Stomach (tissue), 9 donors: Measurements from ENCODE around the gene C1QTNF8. TPM values are rescaled to one million over a fixed set of nuclear protein-coding genes. Genes with fewer than 3 reads are reported as not detected.

Source experiments
- DNase-seq, 2 donors: peaks; one replicate each; pipeline versions ENCODE4 v3.0.0 to v3.0.0-alpha.2; 2013 to 2019
- H3K27ac ChIP-seq, 5 donors: fragments of 200-600 bp in 4 of 5; sonication (generic) in 4 of 5; one replicate each; pipeline ENCODE4 v1.5.1; 2013 to 2019; ENCODE audit warnings: mild to moderate bottlenecking in 1 of 5, moderate library complexity in 1 of 5
- H3K27me3 ChIP-seq, 3 donors: fragments of 200-600 bp; sonication (generic); one replicate each; pipeline ENCODE4 v1.5.1; 2017 to 2019; ENCODE audit warnings: mixed run types in 1 of 3
- H3K36me3 ChIP-seq, 4 donors: fragments of 200-600 bp; sonication (generic); 1 replicate in 3 of 4; 2 replicates in 1 of 4; pipeline ENCODE4 v1.5.1; 2016 to 2019
- H3K4me1 ChIP-seq, 4 donors: fragments of 200-600 bp; sonication (generic); one replicate each; pipeline ENCODE4 v1.5.1; 2016 to 2019
- H3K4me3 ChIP-seq, 4 donors: fragments of 200-600 bp; sonication (generic) in 3 of 4; one replicate each; pipeline ENCODE4 v1.5.1; 2016 to 2019; ENCODE audit warnings: mild to moderate bottlenecking in 1 of 4
- H3K9me3 ChIP-seq, 4 donors: fragments of 200-600 bp; sonication (generic); one replicate each; pipeline ENCODE4 v1.5.1; 2016 to 2019
- EP300 ChIP-seq: sonication (generic); formaldehyde crosslinking; IDR thresholded peaks from one replicate; pipeline ENCODE4 v1.6.1; 2017; ENCODE audit warnings: antibody characterized with exemption
- POLR2A ChIP-seq, 4 donors: fragments of 450-650 bp; IDR thresholded peaks; one replicate each; pipeline ENCODE4 v1.6.1; 2016; ENCODE audit warnings: antibody characterized with exemption in 4 of 4, control low read depth in 2 of 4, mild to moderate bottlenecking in 1 of 4, moderate library complexity in 1 of 4
- POLR2AphosphoS5 ChIP-seq, 3 donors: sonication (generic); formaldehyde crosslinking; IDR thresholded peaks; one replicate each; pipeline ENCODE4 v1.6.1; 2016; ENCODE audit warnings: antibody characterized with exemption in 3 of 3
- WGBS, 5 donors: extraction: QIAGEN DNeasy Blood & Tissue Kit in 3 of 5; methylation state at CpG; one replicate each; pipeline versions ENCODE4 v1.1.5 to v1.1.7; 2013 to 2018; 5-methylcytosine and 5-hydroxymethylcytosine counted together
- intact Hi-C: fragments of 100-400 bp; cut with DNase I; formaldehyde crosslinking; loops from one replicate; pipeline ENCODE4 v1.15.1; 2023; ENCODE audit warnings: low total_unique reads
- polyA plus RNA-seq, 3 donors: library from polyadenylated mRNA; stranded (reverse); fragments of 200-250 nt; gene quantifications; one replicate each; pipeline ENCODE4 v1.2.3, GENCODE V29; 2013
- total RNA-seq, 5 donors: library from RNA; depleted of rRNA; stranded (reverse); fragments of >200 nt; gene quantifications; one replicate each; pipeline versions ENCODE4 v1.1.0 to v1.2.3, GENCODE V29; 2014 to 2016
- TF ChIP-seq, protein P1 (sequence below), 7 experiments: fragments of 450-650 bp in 4 of 7; fragments of 200-600 bp in 3 of 7; sonication (generic) in 3 of 7; IDR thresholded peaks; one replicate each; pipeline ENCODE4 v1.5.1; 2016 to 2019; ENCODE audit warnings: antibody characterized with exemption in 7 of 7, control low read depth in 2 of 7, mild to moderate bottlenecking in 1 of 7
- donor health status: healthy with polysubstance abuse.
- donor health status: Bipolar disorder and iron deficiency.
- donor health status: healthy.

The C1QTNF8 gene
- total and polyA plus RNA-seq, 8 donors, result not detected

DNA sequence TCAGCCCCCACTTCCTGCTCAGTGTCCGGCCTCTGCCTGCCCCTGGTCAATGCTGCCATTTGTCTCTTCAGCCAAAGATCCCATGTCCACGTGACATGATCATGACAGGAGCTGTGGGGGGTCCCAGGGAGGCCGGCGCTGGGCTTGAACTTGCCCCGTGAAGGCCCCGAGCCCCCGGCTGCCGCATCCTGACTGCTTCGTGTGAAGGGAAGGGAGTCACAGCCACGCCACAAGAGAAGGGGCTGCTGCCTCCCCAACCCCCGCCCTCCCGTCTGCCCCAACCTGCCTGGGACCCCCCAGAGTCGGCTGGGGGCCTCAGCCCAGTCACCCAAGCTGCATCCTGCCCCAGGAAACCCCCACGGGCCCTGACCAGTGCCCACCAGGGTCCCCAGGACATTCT lies 37.8 kb downstream of the C1QTNF8 start:
- Histone ChIP-seq H3K4me3 (no peak overlapping the region), H3K27me3 (peaks cover 6 to 94% (median 55%) of the 10 kb centered on the region in 3 donors), H3K4me1 (peaks cover 0 to 11% (median 6%) of the 10 kb centered on the region in 4 donors), H3K36me3 (no peaks in the 10 kb centered on the region), H3K27ac (no peak overlapping the region), H3K9me3 (peaks cover 0 to 24% (median 16%) of the 10 kb centered on the region in 4 donors)
- TF ChIP-seq, protein P1, sequence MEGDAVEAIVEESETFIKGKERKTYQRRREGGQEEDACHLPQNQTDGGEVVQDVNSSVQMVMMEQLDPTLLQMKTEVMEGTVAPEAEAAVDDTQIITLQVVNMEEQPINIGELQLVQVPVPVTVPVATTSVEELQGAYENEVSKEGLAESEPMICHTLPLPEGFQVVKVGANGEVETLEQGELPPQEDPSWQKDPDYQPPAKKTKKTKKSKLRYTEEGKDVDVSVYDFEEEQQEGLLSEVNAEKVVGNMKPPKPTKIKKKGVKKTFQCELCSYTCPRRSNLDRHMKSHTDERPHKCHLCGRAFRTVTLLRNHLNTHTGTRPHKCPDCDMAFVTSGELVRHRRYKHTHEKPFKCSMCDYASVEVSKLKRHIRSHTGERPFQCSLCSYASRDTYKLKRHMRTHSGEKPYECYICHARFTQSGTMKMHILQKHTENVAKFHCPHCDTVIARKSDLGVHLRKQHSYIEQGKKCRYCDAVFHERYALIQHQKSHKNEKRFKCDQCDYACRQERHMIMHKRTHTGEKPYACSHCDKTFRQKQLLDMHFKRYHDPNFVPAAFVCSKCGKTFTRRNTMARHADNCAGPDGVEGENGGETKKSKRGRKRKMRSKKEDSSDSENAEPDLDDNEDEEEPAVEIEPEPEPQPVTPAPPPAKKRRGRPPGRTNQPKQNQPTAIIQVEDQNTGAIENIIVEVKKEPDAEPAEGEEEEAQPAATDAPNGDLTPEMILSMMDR (IDR thresholded peaks at IDR 0.05), result no peak
- TF ChIP-seq POLR2AphosphoS5 (IDR thresholded peaks at IDR 0.05) (no peak), EP300 (no peak), POLR2A (IDR thresholded peaks at IDR 0.05) (no peak)
- 20 to 53% (median 45%) methylated on average over 2 to 14 of the region's 14 CpGs for WGBS, 5 donors
- intact Hi-C loops, result loop anchor here (5.0 kb wide), 1 partner anchor 246 kb away; no protein-coding TSS in a partner anchor
- DNase-seq, result no peak

DNA sequence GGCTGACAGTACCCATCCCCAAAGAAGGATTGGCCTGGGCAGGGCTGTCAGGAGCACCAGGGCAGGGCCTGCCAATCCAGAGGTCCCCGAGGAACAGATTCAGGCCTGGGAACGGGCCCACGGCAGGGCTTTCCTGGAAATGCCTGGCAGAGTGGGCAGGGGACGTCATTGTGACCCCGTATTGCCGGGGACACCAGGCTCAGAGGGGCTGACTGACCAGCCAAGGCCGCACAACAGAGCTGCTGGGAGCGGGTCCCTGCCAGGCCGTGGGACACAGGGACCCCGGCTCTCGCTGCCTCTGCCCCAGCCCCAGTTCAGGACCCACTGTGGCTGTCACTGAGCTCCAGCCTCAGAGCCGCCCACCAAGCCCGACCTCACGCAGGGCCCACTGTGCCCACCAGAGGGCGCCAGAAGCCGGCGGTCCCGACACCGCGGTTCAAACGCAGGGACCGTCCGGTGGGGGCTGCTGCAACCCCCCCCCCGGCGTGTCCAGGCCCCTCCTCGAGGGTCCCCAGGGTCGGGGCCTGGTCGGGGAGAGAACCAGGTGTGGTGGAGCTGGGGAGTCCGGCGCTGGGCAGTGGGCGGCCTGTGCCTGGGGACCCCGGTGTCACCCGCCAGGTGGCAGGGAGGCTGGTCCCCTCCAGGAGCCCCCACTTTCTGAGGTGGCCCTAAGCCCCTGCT lies 38.7 kb downstream of the C1QTNF8 start:
- Histone ChIP-seq H3K27me3 (peaks cover 6 to 94% (median 52%) of the 10 kb centered on the region in 3 donors), H3K36me3 (no peaks in the 10 kb centered on the region), H3K4me3 (no peak overlapping the region), H3K4me1 (peaks cover 0 to 11% (median 6%) of the 10 kb centered on the region in 4 donors), H3K27ac (no peak overlapping the region), H3K9me3 (peaks cover 0 to 24% (median 16%) of the 10 kb centered on the region in 4 donors)
- intact Hi-C loops, result loop anchor here (5.0 kb wide), 1 partner anchor 245 kb away; no protein-coding TSS in a partner anchor
- 8 to 29% (median 26%) methylated on average over 5 to 33 of the region's 33 CpGs for WGBS, 5 donors
- no peak for TF ChIP-seq EP300
- TF ChIP-seq, protein P1 (IDR thresholded peaks at IDR 0.05), result peak in 5 of 7 experiments; percentile 70 to 88 (median 86)
- DNase-seq, result peak; percentile 63 to 69

DNA sequence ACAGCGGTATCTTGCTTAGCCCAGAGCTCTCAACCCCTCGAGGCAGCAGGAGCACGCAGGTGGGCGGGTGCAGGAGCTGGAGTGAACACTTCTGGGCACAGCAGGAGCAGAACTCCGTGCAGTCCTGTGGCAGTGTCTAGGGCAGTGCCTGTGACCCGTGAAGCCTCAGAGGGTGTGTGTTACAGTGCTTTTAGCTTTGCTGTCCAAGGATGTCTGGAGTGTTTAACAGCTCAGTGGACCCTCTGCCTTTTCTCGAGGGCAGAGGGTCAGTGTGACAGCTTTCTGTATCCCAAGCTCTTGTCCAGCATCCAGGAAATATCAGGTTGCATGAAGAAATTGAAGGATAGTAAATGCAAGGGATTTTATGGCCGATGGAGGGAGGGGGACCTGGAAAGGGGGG lies 39.8 kb downstream of the C1QTNF8 start:
- H3K4me3 ChIP-seq, result no peak overlapping the region
- no peak for DNase-seq
- intact Hi-C loops, result loop anchor here (5.0 kb wide), 1 partner anchor 244 kb away; no protein-coding TSS in a partner anchor
- WGBS, 5 donors, result 62 to 77% (median 70%) methylated on average over 4 to 8 of the region's 8 CpGs
- H3K9me3 ChIP-seq, result peaks cover 0 to 24% (median 16%) of the 10 kb centered on the region in 4 donors
- H3K4me1 ChIP-seq, result peaks cover 0 to 11% (median 6%) of the 10 kb centered on the region in 4 donors
- H3K27ac ChIP-seq, result no peak overlapping the region
- H3K36me3 ChIP-seq, result no peaks in the 10 kb centered on the region
- TF ChIP-seq POLR2AphosphoS5 (IDR thresholded peaks at IDR 0.05) (no peak), EP300 (no peak), POLR2A (IDR thresholded peaks at IDR 0.05) (no peak)
- TF ChIP-seq, protein P1 (IDR thresholded peaks at IDR 0.05), result no peak
- H3K27me3 ChIP-seq, result peaks cover 6 to 93% (median 52%) of the 10 kb centered on the region in 3 donors

DNA sequence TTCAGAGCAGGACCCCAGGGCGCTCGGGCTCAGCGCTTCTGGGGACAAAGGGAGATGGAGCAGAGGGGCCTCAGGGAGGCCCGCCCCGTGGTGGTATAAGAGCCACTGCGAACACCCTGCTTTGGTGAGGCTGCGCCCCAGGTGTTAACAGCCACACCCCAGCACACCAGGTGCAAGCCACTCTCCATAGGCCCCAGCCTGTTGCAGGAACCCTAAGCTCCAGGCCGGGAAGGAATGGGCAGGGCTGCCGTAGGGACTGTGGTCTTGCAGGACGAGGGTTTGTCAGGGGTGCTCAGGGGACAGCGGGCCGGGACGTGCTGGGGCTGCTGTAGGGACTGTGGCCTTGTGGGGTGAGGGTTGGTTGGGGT lies 40.5 kb downstream of the C1QTNF8 start:
- 61 to 66% (median 62%) methylated on average over 6 to 13 of the region's 13 CpGs for WGBS, 5 donors
- H3K36me3 ChIP-seq, result no peaks in the 10 kb centered on the region
- peaks cover 0 to 24% (median 16%) of the 10 kb centered on the region in 4 donors for H3K9me3 ChIP-seq
- peaks cover 0 to 11% (median 6%) of the 10 kb centered on the region in 4 donors for H3K4me1 ChIP-seq
- H3K4me3 ChIP-seq, result no peak overlapping the region
- intact Hi-C loops, result loop anchor here (5.0 kb wide), 1 partner anchor 243 kb away; no protein-coding TSS in a partner anchor
- H3K27ac ChIP-seq, result no peak overlapping the region
- DNase-seq, result no peak
- no peak for TF ChIP-seq POLR2AphosphoS5 (IDR thresholded peaks at IDR 0.05)
- TF ChIP-seq POLR2A (IDR thresholded peaks at IDR 0.05), result no peak
- TF ChIP-seq, protein P1 (IDR thresholded peaks at IDR 0.05), result no peak
- TF ChIP-seq EP300, result no peak
- H3K27me3 ChIP-seq, result peaks cover 6 to 94% (median 52%) of the 10 kb centered on the region in 3 donors
